Astrocyte (in vitro differentiated cells and primary cell): ENCODE measurements around the gene THRSP. TPM values are rescaled to one million over a fixed set of nuclear protein-coding genes. Genes with fewer than 3 reads are reported as not detected.

Experiments used
- DNase-seq: peaks from one replicate; pipeline ENCODE4 v3.0.0-alpha.2; 2010; ENCODE audit warnings: low read depth
- FAIRE-seq: peaks from 2 replicates; lab custom pipeline; 2011; peaks lifted over from hg19 to GRCh38; lab: Jason Lieb, UNC
- H2AFZ ChIP-seq: 2 replicates; pipeline ENCODE4 v1.6.0; 2012; ENCODE audit warnings: low read depth, low read length, inconsistent platforms
- H3K27ac ChIP-seq: 2 replicates; pipeline ENCODE4 v1.5.1; 2011; ENCODE audit warnings: low read depth, low read length, inconsistent platforms
- H3K27me3 ChIP-seq: 2 replicates; pipeline ENCODE4 v1.6.0; 2011; ENCODE audit warnings: low read length, inconsistent platforms; ENCODE audit not compliant: insufficient read depth
- H3K36me3 ChIP-seq: 2 replicates; pipeline ENCODE4 v1.5.1; 2011; ENCODE audit warnings: low read length, inconsistent platforms; ENCODE audit not compliant: insufficient read depth
- H3K4me1 ChIP-seq: 2 replicates; pipeline ENCODE4 v1.5.1; 2011; ENCODE audit warnings: low read length, inconsistent platforms; ENCODE audit not compliant: insufficient read depth
- H3K4me2 ChIP-seq: 2 replicates; pipeline ENCODE4 v1.6.0; 2012; ENCODE audit warnings: low read length, inconsistent platforms
- H3K4me3 ChIP-seq: 2 replicates; pipeline ENCODE4 v1.5.1; 2011; ENCODE audit warnings: low read depth, mild to moderate bottlenecking, low read length, inconsistent platforms; ENCODE audit not compliant: insufficient read depth
- H3K79me2 ChIP-seq: 2 replicates; pipeline ENCODE4 v1.6.0; 2012; ENCODE audit warnings: mild to moderate bottlenecking, low read length, inconsistent platforms; ENCODE audit not compliant: insufficient read depth
- H3K9ac ChIP-seq: 2 replicates; pipeline ENCODE4 v1.6.0; 2012; ENCODE audit warnings: mild to moderate bottlenecking, low read length, inconsistent platforms
- H3K9me3 ChIP-seq: 2 replicates; pipeline ENCODE4 v1.5.1; 2012; ENCODE audit warnings: low read depth, mild to moderate bottlenecking, low read length, inconsistent platforms; ENCODE audit not compliant: insufficient read depth
- H4K20me1 ChIP-seq: 2 replicates; pipeline ENCODE4 v1.6.0; 2012; ENCODE audit warnings: low read length, inconsistent platforms; ENCODE audit not compliant: insufficient read depth
- H3K27ac Mint-ChIP-seq: one replicate; pipeline ENCODE4 v1.8.0; 2021; ENCODE audit warnings: mild to moderate bottlenecking, mixed read lengths; ENCODE audit not compliant: unreplicated experiment
- H3K27me3 Mint-ChIP-seq: one replicate; pipeline ENCODE4 v1.8.0; 2021; ENCODE audit warnings: low read depth, mixed read lengths; ENCODE audit not compliant: unreplicated experiment
- H3K36me3 Mint-ChIP-seq: one replicate; pipeline ENCODE4 v1.8.0; 2021; ENCODE audit warnings: low read depth, mixed read lengths; ENCODE audit not compliant: unreplicated experiment
- H3K4me1 Mint-ChIP-seq: one replicate; pipeline ENCODE4 v1.8.0; 2021; ENCODE audit warnings: low read depth, mixed read lengths; ENCODE audit not compliant: unreplicated experiment
- H3K4me3 Mint-ChIP-seq: one replicate; pipeline ENCODE4 v1.8.0; 2021; ENCODE audit warnings: mild to moderate bottlenecking, moderate library complexity, mixed read lengths; ENCODE audit not compliant: unreplicated experiment
- H3K9me3 Mint-ChIP-seq: one replicate; pipeline ENCODE4 v1.8.0; 2021; ENCODE audit warnings: mild to moderate bottlenecking, mixed read lengths; ENCODE audit not compliant: unreplicated experiment
- EZH2 ChIP-seq: IDR thresholded peaks from 2 replicates; pipeline ENCODE4 v1.6.1; 2012; ENCODE audit warnings: mild to moderate bottlenecking, low read length, inconsistent platforms; ENCODE audit not compliant: insufficient read depth
- total RNA-seq: library from RNA; stranded (reverse); gene quantifications from 2 replicates; pipeline ENCODE4 v1.2.1, GENCODE V29; 2021
- TF ChIP-seq, protein P1 (sequence below): IDR thresholded peaks from 2 replicates; pipeline ENCODE4 v1.5.1; 2011; ENCODE audit warnings: low read depth, mild to moderate bottlenecking, inconsistent platforms, low read length, moderate library complexity; ENCODE audit not compliant: insufficient read depth

Gene THRSP
- total RNA-seq, 1 donor from 2014 or later: not detected

DNA sequence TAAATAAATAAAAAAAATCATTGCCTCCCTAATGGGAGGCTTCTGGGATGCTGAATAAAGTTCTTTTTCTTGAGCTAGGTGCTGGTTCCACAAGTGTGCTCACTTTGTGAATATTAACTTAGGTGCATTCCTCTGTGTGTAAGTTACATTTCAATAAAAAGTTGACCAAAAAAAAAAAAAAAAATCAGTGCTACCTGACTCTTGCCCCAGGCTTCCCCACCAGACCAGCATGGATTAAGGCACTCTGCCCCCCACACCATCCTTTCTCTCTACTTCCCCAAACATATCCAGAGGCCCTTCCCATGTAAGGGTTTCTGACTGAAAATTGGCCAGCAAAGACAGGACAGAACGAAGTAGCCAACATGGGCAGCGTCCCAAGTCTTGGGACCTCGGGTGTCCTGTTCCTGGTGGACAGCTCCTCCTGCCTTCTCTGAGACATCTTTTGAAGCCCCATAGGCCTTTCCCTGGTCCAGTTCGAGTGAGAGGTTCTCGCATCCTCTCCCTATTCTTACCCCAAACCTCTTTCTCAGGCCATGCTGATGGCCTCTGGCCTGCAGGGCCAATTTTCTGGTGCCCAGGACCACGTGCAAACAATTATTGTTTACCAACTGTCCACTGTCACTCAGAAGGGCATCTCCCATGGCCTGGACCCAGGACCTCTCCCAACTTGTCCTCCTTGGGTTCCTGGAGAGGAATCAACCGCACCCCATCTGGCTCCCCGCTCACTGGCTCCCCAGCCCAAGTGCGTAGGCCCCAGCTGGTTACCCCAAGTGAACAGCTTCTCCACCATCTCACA, 25.6 kb upstream of the THRSP start:
- no peak for FAIRE-seq
- Mint-ChIP-seq H3K27ac (no peak overlapping the region), H3K4me1 (peaks cover 11% of the 10 kb centered on the region), H3K27me3 (no peaks in the 10 kb centered on the region), H3K9me3 (no peaks in the 10 kb centered on the region), H3K36me3 (peaks cover 3% of the 10 kb centered on the region), H3K4me3 (no peak overlapping the region)
- Histone ChIP-seq H3K79me2 (no peaks in the 10 kb centered on the region), H3K4me1 (peaks cover 22% of the 10 kb centered on the region), H4K20me1 (no peaks in the 10 kb centered on the region), H3K36me3 (no peaks in the 10 kb centered on the region), H3K4me3 (no peak overlapping the region), H3K9ac (no peak overlapping the region), H2AFZ (no peak overlapping the region), H3K9me3 (no peaks in the 10 kb centered on the region), H3K27ac (no peak overlapping the region), H3K27me3 (no peaks in the 10 kb centered on the region), H3K4me2 (no peak overlapping the region)
- TF ChIP-seq, protein P1, sequence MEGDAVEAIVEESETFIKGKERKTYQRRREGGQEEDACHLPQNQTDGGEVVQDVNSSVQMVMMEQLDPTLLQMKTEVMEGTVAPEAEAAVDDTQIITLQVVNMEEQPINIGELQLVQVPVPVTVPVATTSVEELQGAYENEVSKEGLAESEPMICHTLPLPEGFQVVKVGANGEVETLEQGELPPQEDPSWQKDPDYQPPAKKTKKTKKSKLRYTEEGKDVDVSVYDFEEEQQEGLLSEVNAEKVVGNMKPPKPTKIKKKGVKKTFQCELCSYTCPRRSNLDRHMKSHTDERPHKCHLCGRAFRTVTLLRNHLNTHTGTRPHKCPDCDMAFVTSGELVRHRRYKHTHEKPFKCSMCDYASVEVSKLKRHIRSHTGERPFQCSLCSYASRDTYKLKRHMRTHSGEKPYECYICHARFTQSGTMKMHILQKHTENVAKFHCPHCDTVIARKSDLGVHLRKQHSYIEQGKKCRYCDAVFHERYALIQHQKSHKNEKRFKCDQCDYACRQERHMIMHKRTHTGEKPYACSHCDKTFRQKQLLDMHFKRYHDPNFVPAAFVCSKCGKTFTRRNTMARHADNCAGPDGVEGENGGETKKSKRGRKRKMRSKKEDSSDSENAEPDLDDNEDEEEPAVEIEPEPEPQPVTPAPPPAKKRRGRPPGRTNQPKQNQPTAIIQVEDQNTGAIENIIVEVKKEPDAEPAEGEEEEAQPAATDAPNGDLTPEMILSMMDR: no peak
- no peak for TF ChIP-seq EZH2
- no peak for DNase-seq

DNA sequence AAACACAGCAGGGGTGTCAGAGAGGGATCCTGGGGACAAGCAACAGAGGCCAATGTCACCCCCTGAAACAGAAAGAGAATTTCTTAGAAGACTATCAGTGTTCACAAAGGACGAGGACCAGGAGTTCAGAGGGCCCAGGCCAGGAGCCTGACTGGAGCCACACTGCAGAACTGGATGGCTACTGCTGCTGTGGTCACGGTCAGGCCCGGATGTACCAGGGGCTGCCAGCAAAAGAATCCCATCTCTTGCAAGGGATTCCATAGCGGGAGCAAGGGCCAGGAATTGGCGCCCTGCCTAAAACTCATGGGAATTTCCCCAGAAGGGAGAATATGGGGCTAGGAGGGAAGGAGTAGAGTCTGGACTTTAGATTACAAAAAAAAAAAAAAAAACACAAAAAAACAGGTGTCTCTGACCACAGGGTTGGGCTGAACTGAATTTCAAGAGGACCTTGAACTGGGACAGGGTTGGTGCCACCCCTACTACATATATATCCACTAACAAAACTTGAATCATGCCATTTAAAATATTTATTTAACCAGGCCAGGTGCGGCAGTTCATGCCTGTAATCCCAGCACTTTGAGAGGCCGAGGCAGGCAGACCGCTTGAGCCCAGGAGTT, 24.9 kb upstream of the THRSP start:
- H3K9me3 ChIP-seq: no peaks in the 10 kb centered on the region
- no peak overlapping the region for H3K4me3 Mint-ChIP-seq
- DNase-seq (peak; percentile 39), FAIRE-seq (no peak)
- peaks cover 11% of the 10 kb centered on the region for H3K4me1 Mint-ChIP-seq
- no peaks in the 10 kb centered on the region for H3K36me3 ChIP-seq
- no peak overlapping the region for H3K4me2 ChIP-seq
- no peaks in the 10 kb centered on the region for H3K27me3 ChIP-seq
- no peaks in the 10 kb centered on the region for H3K9me3 Mint-ChIP-seq
- H2AFZ ChIP-seq: no peak overlapping the region
- no peak overlapping the region for H3K27ac ChIP-seq
- no peak overlapping the region for H3K4me3 ChIP-seq
- H3K79me2 ChIP-seq: no peaks in the 10 kb centered on the region
- H3K4me1 ChIP-seq: peaks cover 22% of the 10 kb centered on the region
- H3K27ac Mint-ChIP-seq: no peak overlapping the region
- H3K27me3 Mint-ChIP-seq: peaks cover 5% of the 10 kb centered on the region
- TF ChIP-seq EZH2: no peak
- TF ChIP-seq, protein P1: no peak
- H3K36me3 Mint-ChIP-seq: peaks cover 3% of the 10 kb centered on the region
- H4K20me1 ChIP-seq: no peaks in the 10 kb centered on the region
- no peak overlapping the region for H3K9ac ChIP-seq
